ENCODE results near the gene ZFHX3. TPM values are rescaled to one million over a fixed set of nuclear protein-coding genes. Genes with fewer than 3 reads are reported as not detected.
"Not testable (repeated sequence)": the region's sequence is repeated elsewhere in the genome, so short reads cannot be mapped to it uniquely, and the experiment has no call there.

ZFHX3 gene
- total and polyA plus RNA-seq, 9 of the 15 experiments (the other 6 are each of a cell fraction or from before 2014, with no cell fraction given), result 0.01 to 0.23 (median 0.06) TPM; not detected in 4

DNA sequence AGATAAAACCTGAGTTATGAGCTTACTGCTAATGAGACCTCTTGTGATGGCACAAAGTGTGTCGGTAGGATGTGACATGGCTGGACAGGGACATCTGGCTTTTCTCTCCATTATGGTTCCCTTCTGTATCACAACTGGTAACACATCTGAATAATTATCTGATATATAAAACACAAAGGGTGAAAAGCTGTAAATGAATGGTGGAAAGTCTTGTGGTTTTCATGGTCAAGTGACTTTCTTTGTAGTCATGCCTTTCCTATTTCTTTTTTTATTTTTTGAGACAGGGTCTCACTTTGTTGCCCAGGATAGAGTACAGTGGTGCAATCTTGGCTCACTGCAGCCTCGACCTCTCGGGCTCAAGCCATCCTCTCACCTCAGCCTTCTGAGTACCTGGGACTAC is 35.3 kb upstream of the ZFHX3 start (continued):
- no peak for TF ChIP-seq SAP30 (IDR thresholded peaks at IDR 0.05; ENCODE audit: borderline replicate concordance, insufficient read depth, low read depth, low read length, poor library complexity, severe bottlenecking)
- TF ChIP-seq, protein P1, sequence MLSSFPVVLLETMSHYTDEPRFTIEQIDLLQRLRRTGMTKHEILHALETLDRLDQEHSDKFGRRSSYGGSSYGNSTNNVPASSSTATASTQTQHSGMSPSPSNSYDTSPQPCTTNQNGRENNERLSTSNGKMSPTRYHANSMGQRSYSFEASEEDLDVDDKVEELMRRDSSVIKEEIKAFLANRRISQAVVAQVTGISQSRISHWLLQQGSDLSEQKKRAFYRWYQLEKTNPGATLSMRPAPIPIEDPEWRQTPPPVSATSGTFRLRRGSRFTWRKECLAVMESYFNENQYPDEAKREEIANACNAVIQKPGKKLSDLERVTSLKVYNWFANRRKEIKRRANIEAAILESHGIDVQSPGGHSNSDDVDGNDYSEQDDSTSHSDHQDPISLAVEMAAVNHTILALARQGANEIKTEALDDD (IDR thresholded peaks at IDR 0.05), result no peak
- TF ChIP-seq, protein P2, sequence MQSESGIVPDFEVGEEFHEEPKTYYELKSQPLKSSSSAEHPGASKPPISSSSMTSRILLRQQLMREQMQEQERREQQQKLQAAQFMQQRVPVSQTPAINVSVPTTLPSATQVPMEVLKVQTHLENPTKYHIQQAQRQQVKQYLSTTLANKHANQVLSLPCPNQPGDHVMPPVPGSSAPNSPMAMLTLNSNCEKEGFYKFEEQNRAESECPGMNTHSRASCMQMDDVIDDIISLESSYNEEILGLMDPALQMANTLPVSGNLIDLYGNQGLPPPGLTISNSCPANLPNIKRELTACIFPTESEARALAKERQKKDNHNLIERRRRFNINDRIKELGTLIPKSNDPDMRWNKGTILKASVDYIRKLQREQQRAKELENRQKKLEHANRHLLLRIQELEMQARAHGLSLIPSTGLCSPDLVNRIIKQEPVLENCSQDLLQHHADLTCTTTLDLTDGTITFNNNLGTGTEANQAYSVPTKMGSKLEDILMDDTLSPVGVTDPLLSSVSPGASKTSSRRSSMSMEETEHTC (IDR thresholded peaks at IDR 0.05), result no peak

DNA sequence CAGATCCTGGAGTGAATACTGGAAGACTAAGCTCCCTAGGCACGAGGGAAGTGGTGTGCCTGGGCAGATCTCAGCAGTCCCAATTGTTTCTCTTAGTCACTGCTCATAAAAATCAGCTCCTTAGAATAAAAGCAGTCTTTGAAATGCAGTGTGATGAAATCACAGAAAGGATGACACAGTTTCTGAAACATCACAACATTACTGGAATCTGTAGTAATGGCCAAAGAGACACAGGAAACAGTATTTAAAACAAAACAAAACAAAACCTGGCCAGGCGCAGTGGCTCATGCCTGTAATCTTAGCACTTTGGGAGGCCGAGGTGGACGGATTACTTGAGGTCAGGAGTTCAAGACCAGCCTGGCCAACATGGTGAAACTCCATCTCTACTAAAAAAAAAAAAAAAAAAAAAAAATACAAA is 34.7 kb upstream of the ZFHX3 start:
- H3K4me1 ChIP-seq (replicated peaks in 1 of 2; ENCODE audit: control insufficient read depth in 2 of 2, insufficient read depth in 2 of 2, low read length in 2 of 2); H2AFZ ChIP-seq (ENCODE audit: low read depth, low read length); H3K4me3 ChIP-seq; H3K79me2 ChIP-seq (ENCODE audit: control insufficient read depth, insufficient read depth, low read length); intact Hi-C loops (cut with micrococcal nuclease); in situ Hi-C loops (cut with MboI); H3K9me1 ChIP-seq (ENCODE audit: control insufficient read depth, insufficient read depth, low read length); H3K9ac ChIP-seq (ENCODE audit: insufficient read depth in 1 of 2, low read depth in 2 of 2, low read length in 2 of 2); DNase-seq (ENCODE audit: extremely low read depth in 1 of 4, low spot score in 3 of 4); BruUV-seq (replicated peaks); H4K20me1 ChIP-seq (replicated peaks; ENCODE audit: control insufficient read depth, insufficient read depth, low read length); H3K4me2 ChIP-seq (ENCODE audit: insufficient read depth, low read length); FAIRE-seq; H3K36me3 ChIP-seq (ENCODE audit: control insufficient read depth, insufficient read depth, low read length); H3K27ac ChIP-seq (ENCODE audit: extremely low read depth, low read depth, low read length); CTCF ChIA-PET (ENCODE audit: low intra/inter-chr PET ratio); H3K27me3 ChIP-seq (ENCODE audit: control insufficient read depth in 2 of 2, insufficient read depth in 2 of 2, low read length in 2 of 2); ATAC-seq; POLR2A ChIA-PET; H3K9me3 ChIP-seq (replicated peaks; ENCODE audit: control insufficient read depth, insufficient read depth, low read depth, low read length): not testable (repeated sequence)
- 0% methylated on average over 2 of the region's 4 CpGs for WGBS (ENCODE audit: insufficient coverage, low coverage, missing lambda C conversion rate)

Data from K562 (cell line).